GM18505 (cell line): ENCODE data around the gene GPC4.
"Not testable (repeated sequence)": the region's sequence is repeated elsewhere in the genome, so short reads cannot be mapped to it uniquely, and the experiment has no call there.

Source experiments
- ATAC-seq: cut with Tn5 transposase; IDR thresholded peaks from one replicate; pipeline ENCODE4 v1.9.1; 2021; ENCODE audit not compliant: unreplicated experiment
- POLR2A ChIP-seq: IDR thresholded peaks from 4 replicates; pipeline ENCODE4 v1.6.1; 2011; ENCODE audit warnings: borderline replicate concordance; ENCODE audit not compliant: insufficient read depth, insufficient read length; ENCODE audit errors: extremely low read depth

GPC4 gene

GRCh38 chrX:133302775-133303445 is 112.4 kb downstream of the GPC4 start:
- no peak for TF ChIP-seq POLR2A
- no peak for ATAC-seq

GRCh38 chrX:133300591-133300990 is 114.7 kb downstream of the GPC4 start:
- ATAC-seq: no peak
- TF ChIP-seq POLR2A: no peak

GRCh38 chrX:133297284-133297683 is 118.0 kb downstream of the GPC4 start:
- no peak for ATAC-seq
- TF ChIP-seq POLR2A: no peak

- no peak for TF ChIP-seq POLR2A
- no peak for ATAC-seq
These were observed 121.2 kb downstream of the GPC4 start for GRCh38 chrX:133294126-133294525.

GRCh38 chrX:133290076-133290475 is 125.2 kb downstream of the GPC4 start:
- TF ChIP-seq POLR2A: no peak
- ATAC-seq: no peak

GRCh38 chrX:133287860-133288259 is 127.4 kb downstream of the GPC4 start:
- ATAC-seq: no peak
- no peak for TF ChIP-seq POLR2A

- TF ChIP-seq POLR2A: no peak
- no peak for ATAC-seq
These were observed 129.9 kb downstream of the GPC4 start for GRCh38 chrX:133285341-133285740.

GRCh38 chrX:133279112-133279730 is 136.1 kb downstream of the GPC4 start:
- not testable (repeated sequence) for ATAC-seq

- TF ChIP-seq POLR2A: no peak
- ATAC-seq: no peak
These were observed 142.1 kb downstream of the GPC4 start for GRCh38 chrX:133273180-133273579.

- TF ChIP-seq POLR2A: no peak
- no peak for ATAC-seq
These were observed 146.1 kb downstream of the GPC4 start for GRCh38 chrX:133269168-133269567.

GRCh38 chrX:133267621-133268020 is 147.7 kb downstream of the GPC4 start:
- no peak for TF ChIP-seq POLR2A
- ATAC-seq: no peak

GRCh38 chrX:133265331-133265730 is 150.0 kb downstream of the GPC4 start:
- no peak for ATAC-seq
- TF ChIP-seq POLR2A: no peak

- no peak for ATAC-seq
- TF ChIP-seq POLR2A: no peak
These were observed 156.8 kb downstream of the GPC4 start for GRCh38 chrX:133258481-133258880.

GRCh38 chrX:133254666-133255065 is 160.6 kb downstream of the GPC4 start:
- no peak for ATAC-seq

More at GRCh38 chrX:133254666-133255065, 160.6 kb downstream of the GPC4 start:
- TF ChIP-seq POLR2A: no peak
